ENCODE data around the gene DDIAS.

- TF ChIP-seq CTCF (IDR thresholded peaks at IDR 0.05) (no peak), POLR2AphosphoS5 (IDR thresholded peaks at IDR 0.05) (no peak)
Observed at GRCh38 chr11:82980292-82980691, 78.8 kb downstream of the DDIAS start.

Data from breast epithelium (tissue), 3 donors.